Upper lobe of left lung (tissue), 6 donors: ENCODE measurements around the gene RHOT1. TPM values are rescaled to one million over a fixed set of nuclear protein-coding genes. Genes with fewer than 3 reads are reported as not detected.
"Not testable (repeated sequence)": the region's sequence is repeated elsewhere in the genome, so short reads cannot be mapped to it uniquely, and the experiment has no call there.

Experiments
- ATAC-seq, 2 donors: fragments of 200-7000 bp; cut with Tn5 transposase; one replicate each; pipeline ENCODE4 v1.9.1; 2022; ENCODE audit warnings: mild to moderate bottlenecking in 2 of 2, moderate library complexity in 2 of 2; ENCODE audit not compliant: low FRiP score in 2 of 2
- DNase-seq, 2 donors: peaks; one replicate each; pipeline ENCODE4 v3.0.0-alpha.2; 2019 to 2020
- H3K27ac ChIP-seq, 4 donors: fragments of 200-600 bp; sonication (generic); one replicate each; pipeline ENCODE4 v1.5.1; 2016 to 2019
- H3K27me3 ChIP-seq, 4 donors: fragments of 200-600 bp; sonication (generic); one replicate each; pipeline ENCODE4 v1.5.1; 2017 to 2019
- H3K36me3 ChIP-seq, 4 donors: fragments of 200-600 bp; sonication (generic); one replicate each; pipeline ENCODE4 v1.5.1; 2016 to 2019
- H3K4me1 ChIP-seq, 4 donors: fragments of 200-600 bp; sonication (generic); one replicate each; pipeline ENCODE4 v1.5.1; 2018 to 2019
- H3K4me3 ChIP-seq, 4 donors: fragments of 200-600 bp; sonication (generic); one replicate each; pipeline ENCODE4 v1.5.1; 2017 to 2019; ENCODE audit warnings: mild to moderate bottlenecking in 2 of 4, moderate library complexity in 1 of 4
- H3K9me3 ChIP-seq, 4 donors: fragments of 200-600 bp; sonication (generic); one replicate each; pipeline ENCODE4 v1.5.1; 2018 to 2019
- EP300 ChIP-seq, 4 donors: sonication (generic); formaldehyde crosslinking; IDR thresholded peaks; one replicate each; pipeline ENCODE4 v1.5.1; 2017; ENCODE audit warnings: antibody characterized with exemption in 4 of 4, control low read depth in 2 of 4
- POLR2A ChIP-seq, 4 donors: fragments of 450-650 bp; IDR thresholded peaks; one replicate each; pipeline ENCODE4 v1.5.1; 2016 to 2017; ENCODE audit warnings: antibody characterized with exemption in 4 of 4, mild to moderate bottlenecking in 2 of 4
- POLR2AphosphoS5 ChIP-seq, 2 donors: sonication (generic); formaldehyde crosslinking; IDR thresholded peaks; one replicate each; pipeline ENCODE4 v1.5.1; 2017; ENCODE audit warnings: antibody characterized with exemption in 2 of 2
- WGBS, 2 donors: methylation state at CpG; one replicate each; pipeline ENCODE4 v1.1.5; 2017 to 2018; 5-methylcytosine and 5-hydroxymethylcytosine counted together
- total RNA-seq, 6 donors: library from RNA; depleted of rRNA in 4 of 6; stranded (reverse); fragments of >200 nt in 4 of 6; gene quantifications; one replicate each; pipeline versions ENCODE4 v1.1.0 to v1.2.1, GENCODE V29; 2016 to 2021
- TF ChIP-seq, protein P1 (sequence below), 6 experiments: fragments of 450-650 bp in 4 of 6; fragments of 200-600 bp in 2 of 6; sonication (generic) in 2 of 6; IDR thresholded peaks; one replicate each; pipeline ENCODE4 v1.5.1; 2016 to 2019; ENCODE audit warnings: antibody characterized with exemption in 6 of 6
- donor health status: DM: no; HTN: no; CAD: no; lungs with moderate emphysema.
- donor health status: DM: no; HTN: yes; CAD: no; lungs with severe emphysema.

The RHOT1 gene
- total RNA-seq, 6 donors from 2014 or later, result 37.2 to 110 (median 52.2) TPM

- TF ChIP-seq, protein P1, sequence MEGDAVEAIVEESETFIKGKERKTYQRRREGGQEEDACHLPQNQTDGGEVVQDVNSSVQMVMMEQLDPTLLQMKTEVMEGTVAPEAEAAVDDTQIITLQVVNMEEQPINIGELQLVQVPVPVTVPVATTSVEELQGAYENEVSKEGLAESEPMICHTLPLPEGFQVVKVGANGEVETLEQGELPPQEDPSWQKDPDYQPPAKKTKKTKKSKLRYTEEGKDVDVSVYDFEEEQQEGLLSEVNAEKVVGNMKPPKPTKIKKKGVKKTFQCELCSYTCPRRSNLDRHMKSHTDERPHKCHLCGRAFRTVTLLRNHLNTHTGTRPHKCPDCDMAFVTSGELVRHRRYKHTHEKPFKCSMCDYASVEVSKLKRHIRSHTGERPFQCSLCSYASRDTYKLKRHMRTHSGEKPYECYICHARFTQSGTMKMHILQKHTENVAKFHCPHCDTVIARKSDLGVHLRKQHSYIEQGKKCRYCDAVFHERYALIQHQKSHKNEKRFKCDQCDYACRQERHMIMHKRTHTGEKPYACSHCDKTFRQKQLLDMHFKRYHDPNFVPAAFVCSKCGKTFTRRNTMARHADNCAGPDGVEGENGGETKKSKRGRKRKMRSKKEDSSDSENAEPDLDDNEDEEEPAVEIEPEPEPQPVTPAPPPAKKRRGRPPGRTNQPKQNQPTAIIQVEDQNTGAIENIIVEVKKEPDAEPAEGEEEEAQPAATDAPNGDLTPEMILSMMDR (IDR thresholded peaks at IDR 0.05), result no peak
- TF ChIP-seq EP300 (IDR thresholded peaks at IDR 0.05) (no peak), POLR2A (IDR thresholded peaks at IDR 0.05) (no peak), POLR2AphosphoS5 (IDR thresholded peaks at IDR 0.05) (no peak)
- ATAC-seq, result no peak
- Histone ChIP-seq H3K4me3 (no peak overlapping the region), H3K27me3 (no peaks in the 10 kb centered on the region), H3K4me1 (peaks cover 0 to 6% (median 3%) of the 10 kb centered on the region in 4 donors), H3K36me3 (peaks cover 0 to 34% (median 11%) of the 10 kb centered on the region in 4 donors), H3K9me3 (peaks cover 0 to 6% (median 4%) of the 10 kb centered on the region in 4 donors), H3K27ac (no peak overlapping the region)
- WGBS, 2 donors, result 88 to 89% methylated on average over 6 of the region's 6 CpGs
- DNase-seq, result no peak
These were observed 19.4 kb downstream of the RHOT1 start for GRCh38 chr17:32161506-32162365.

DNA sequence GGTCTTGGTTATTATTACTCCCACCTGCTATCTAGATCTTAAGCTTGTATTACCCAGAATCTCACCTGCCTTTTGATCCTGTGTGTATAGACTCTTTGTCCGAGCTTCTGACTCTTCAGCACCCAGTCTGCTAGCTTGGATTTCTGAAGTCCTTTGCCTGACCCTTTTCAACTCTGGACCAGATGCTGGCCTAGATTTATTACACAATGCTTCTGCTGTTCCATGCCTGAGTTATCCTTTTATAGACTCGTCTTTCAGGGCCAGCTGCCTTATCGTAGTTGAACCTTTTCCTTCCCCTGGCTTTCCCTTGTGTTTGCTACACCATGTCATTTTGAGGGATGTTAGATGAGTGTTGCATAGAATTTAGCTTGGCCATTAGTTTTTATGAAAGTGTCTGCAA is 32.6 kb downstream of the RHOT1 start:
- no peak overlapping the region for H3K4me3 ChIP-seq
- TF ChIP-seq, protein P1 (IDR thresholded peaks at IDR 0.05), result no peak
- H3K4me1 ChIP-seq, result no peaks in the 10 kb centered on the region
- WGBS, 2 donors, result 78 to 81% methylated on average over 3 of the region's 3 CpGs
- DNase-seq (no peak), ATAC-seq (no peak)
- H3K27me3 ChIP-seq, result no peaks in the 10 kb centered on the region
- peaks cover 18 to 56% (median 46%) of the 10 kb centered on the region in 4 donors for H3K36me3 ChIP-seq
- H3K9me3 ChIP-seq, result peaks cover 0 to 9% (median 4%) of the 10 kb centered on the region in 4 donors
- H3K27ac ChIP-seq, result no peak overlapping the region

DNA sequence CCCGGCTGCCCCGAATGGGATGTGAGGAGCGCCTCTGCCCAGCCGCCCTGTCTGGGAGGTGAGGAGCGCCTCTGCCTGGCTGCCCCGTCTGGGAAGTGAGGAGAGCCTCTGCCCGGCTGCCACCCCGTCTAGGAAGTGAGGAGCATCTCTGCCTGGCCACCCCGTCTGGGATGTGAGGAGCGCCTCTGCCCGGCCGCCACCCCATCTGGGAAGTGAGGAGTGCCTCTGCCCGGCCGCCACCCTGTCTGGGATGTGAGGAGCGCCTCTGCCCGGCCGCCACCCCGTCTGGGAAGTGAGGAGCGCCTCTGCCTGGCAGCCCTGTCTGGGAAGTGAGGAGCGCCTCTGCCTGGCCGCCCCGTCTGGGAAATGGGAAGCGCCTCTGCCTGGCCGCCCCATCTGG is 36.4 kb downstream of the RHOT1 start:
- peak in 1 of 2 donors; percentile 72 for DNase-seq
- ATAC-seq, H3K27ac ChIP-seq, H3K27me3 ChIP-seq, H3K4me1 ChIP-seq, H3K9me3 ChIP-seq, H3K4me3 ChIP-seq: not testable (repeated sequence)
- WGBS, 2 donors, result 80 to 93% methylated on average over 3 to 20 of the region's 24 CpGs
- H3K36me3 ChIP-seq, result peaks cover 22 to 84% (median 49%) of the 10 kb centered on the region in 4 donors

- H3K27ac ChIP-seq, DNase-seq, H3K4me3 ChIP-seq, H3K9me3 ChIP-seq, ATAC-seq, H3K27me3 ChIP-seq, H3K4me1 ChIP-seq: not testable (repeated sequence)
- peaks cover 22 to 89% (median 49%) of the 10 kb centered on the region in 4 donors for H3K36me3 ChIP-seq
- 92 to 94% methylated on average over 9 to 23 of the region's 23 CpGs for WGBS, 2 donors
These were observed 36.8 kb downstream of the RHOT1 start for GRCh38 chr17:32179103-32179502.

DNA sequence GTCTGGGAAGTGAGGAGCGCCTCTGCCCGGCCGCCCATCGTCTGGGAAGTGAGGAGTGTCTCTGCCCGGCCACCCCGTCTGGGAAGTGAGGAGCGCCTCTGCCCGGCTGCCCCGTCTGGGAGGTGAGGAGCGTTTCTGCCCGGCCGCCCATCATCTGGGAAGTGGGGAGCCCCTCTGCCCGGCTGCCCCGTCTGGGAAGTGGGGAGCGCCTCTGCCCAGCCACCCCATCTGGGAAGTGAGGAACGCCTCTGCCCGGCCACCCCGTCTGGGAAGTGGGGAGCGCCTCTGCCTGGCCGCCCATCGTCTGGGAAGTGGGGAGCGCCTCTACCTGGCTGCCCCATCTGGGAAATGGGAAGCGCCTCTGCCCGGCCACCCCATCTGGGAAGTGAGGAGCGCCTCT is 37.2 kb downstream of the RHOT1 start:
- not testable (repeated sequence) for H3K27me3 ChIP-seq, H3K4me3 ChIP-seq, H3K27ac ChIP-seq, H3K4me1 ChIP-seq, H3K9me3 ChIP-seq, ATAC-seq
- peaks cover 22 to 89% (median 52%) of the 10 kb centered on the region in 4 donors for H3K36me3 ChIP-seq
- DNase-seq, result peak in 1 of 2 donors; percentile 64
- 91 to 100% methylated on average over 6 to 20 of the region's 25 CpGs for WGBS, 2 donors

DNA sequence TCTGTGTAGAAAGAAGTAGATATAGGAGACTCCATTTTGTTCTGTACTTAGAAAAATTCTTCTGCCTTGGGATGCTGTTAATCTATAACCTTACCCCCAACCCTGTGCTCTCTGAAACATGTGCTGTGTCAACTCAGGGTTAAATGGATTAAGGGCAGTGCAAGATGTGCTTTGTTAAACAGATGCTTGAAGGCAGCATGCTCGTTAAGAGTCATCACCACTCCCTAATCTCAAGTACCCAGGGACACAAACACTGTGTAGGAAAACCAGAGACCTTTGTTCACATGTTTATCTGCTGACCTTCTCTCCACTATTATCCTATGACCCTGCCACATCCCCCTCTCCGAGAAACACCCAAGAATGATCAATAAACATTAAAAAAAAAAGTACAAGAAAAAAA is 38.0 kb downstream of the RHOT1 start:
- H3K27ac ChIP-seq, ATAC-seq, H3K9me3 ChIP-seq, H3K27me3 ChIP-seq, H3K4me1 ChIP-seq, H3K4me3 ChIP-seq, DNase-seq: not testable (repeated sequence)
- WGBS, 2 donors, result 52 to 67% methylated on average over 2 of the region's 2 CpGs
- peaks cover 22 to 87% (median 51%) of the 10 kb centered on the region in 4 donors for H3K36me3 ChIP-seq

- no peaks in the 10 kb centered on the region for H3K27me3 ChIP-seq
- TF ChIP-seq EP300 (IDR thresholded peaks at IDR 0.05) (no peak), POLR2AphosphoS5 (IDR thresholded peaks at IDR 0.05) (no peak), POLR2A (IDR thresholded peaks at IDR 0.05) (no peak)
- TF ChIP-seq, protein P1 (IDR thresholded peaks at IDR 0.05), result no peak
- H3K27ac ChIP-seq, result no peak overlapping the region
- no peak overlapping the region for H3K4me3 ChIP-seq
- DNase-seq, result no peak
- ATAC-seq, result no peak
- no peaks in the 10 kb centered on the region for H3K4me1 ChIP-seq
- WGBS, 2 donors, result 92 to 96% methylated on average over 1 to 2 of the region's 2 CpGs
- H3K9me3 ChIP-seq, result no peaks in the 10 kb centered on the region
- peaks cover 4 to 46% (median 15%) of the 10 kb centered on the region in 4 donors for H3K36me3 ChIP-seq
These were observed 43.6 kb downstream of the RHOT1 start for GRCh38 chr17:32185875-32186274.
